Measurements from ENCODE around the gene PRODH.

PRODH gene

GRCh38 chr22:18979957-18980356, 43.9 kb upstream of the PRODH start:
- POLR2A ChIA-PET, result no interaction called here
- TF ChIP-seq IKZF3 (tag by site-specific recombination; IDR thresholded peaks at IDR 0.05) (no peak), ZNF473 (tag by site-specific recombination; IDR thresholded peaks at IDR 0.05) (no peak), ZNF48 (tag by site-specific recombination; IDR thresholded peaks at IDR 0.05) (no peak), EGR2 (tag by site-specific recombination; IDR thresholded peaks at IDR 0.05; ENCODE audit: low read depth) (no peak), ZNF600 (tag by site-specific recombination; IDR thresholded peaks at IDR 0.05) (no peak), ZBTB11 (tag by site-specific recombination; conservative IDR thresholded peaks at IDR 0.05; ENCODE audit: low read depth) (no peak), ZNF148 (tag by site-specific recombination; IDR thresholded peaks at IDR 0.05; ENCODE audit: borderline replicate concordance) (no peak), ZNF174 (tag by site-specific recombination; IDR thresholded peaks at IDR 0.05) (no peak), ZNF112 (tag by site-specific recombination; IDR thresholded peaks at IDR 0.05) (no peak), ZNF621 (tag by site-specific recombination; IDR thresholded peaks at IDR 0.05) (no peak), TRIM28 (IDR thresholded peaks at IDR 0.05; ENCODE audit: borderline replicate concordance, low read length) (no peak), HOXA7 (CRISPR knock-in tag; IDR thresholded peaks at IDR 0.05; ENCODE audit: borderline replicate concordance) (no peak)

GRCh38 chr22:18978506-18978905, 42.4 kb upstream of the PRODH start:
- Histone ChIP-seq H3K27ac (ENCODE audit: extremely low read depth, low read depth, low read length) (no peak overlapping the region), H3K9me3 (ENCODE audit: control insufficient read depth, insufficient read depth, low read depth, low read length) (no peaks in the 10 kb centered on the region), H3K4me1 (ENCODE audit: control insufficient read depth, insufficient read depth, low read length) (no peaks in the 10 kb centered on the region), H3K36me3 (ENCODE audit: control insufficient read depth in 2 of 2, insufficient read depth in 1 of 2, low read length in 2 of 2) (no peaks in the 10 kb centered on the region), H3K4me3 (ENCODE audit: low read depth, low read length) (no peak overlapping the region)
- TF ChIP-seq AEBP2 (tag by site-specific recombination; IDR thresholded peaks at IDR 0.05; ENCODE audit: borderline replicate concordance) (no peak), ZNF280C (tag by site-specific recombination; IDR thresholded peaks at IDR 0.05) (no peak), ZNF37A (tag by site-specific recombination; IDR thresholded peaks at IDR 0.05) (no peak)
- POLR2A ChIA-PET, result no interaction called here
- CTCF ChIA-PET, result interaction anchor here (0.6 kb wide), 1 partner anchor 54 kb away, joined by 4 read pairs; no protein-coding TSS in a partner anchor

More at GRCh38 chr22:18979957-18980356, 43.9 kb upstream of the PRODH start:
- no peaks in the 10 kb centered on the region for H3K36me3 ChIP-seq (ENCODE audit: control insufficient read depth in 2 of 2, insufficient read depth in 1 of 2, low read length in 2 of 2)
- no peak overlapping the region for H3K27ac ChIP-seq (ENCODE audit: extremely low read depth, low read depth, low read length)
- H3K4me3 ChIP-seq (ENCODE audit: low read depth, low read length), result no peak overlapping the region
- no peaks in the 10 kb centered on the region for H3K9me3 ChIP-seq (ENCODE audit: control insufficient read depth, insufficient read depth, low read depth, low read length)
- CTCF ChIA-PET, result no interaction called here
- no peaks in the 10 kb centered on the region for H3K4me1 ChIP-seq (ENCODE audit: control insufficient read depth, insufficient read depth, low read length)

All from HEK293 (cell line).